Measurements from ENCODE around the gene UMODL1. TPM values are rescaled to one million over a fixed set of nuclear protein-coding genes. Genes with fewer than 3 reads are reported as not detected.
A peak's percentile ranks its signal among the peaks of the same experiment; 100 is the strongest.

The UMODL1 gene
- total and polyA plus RNA-seq, 2 of the 13 experiments (the other 11 are each of a cell fraction or from before 2014, with no cell fraction given), result not detected

DNA sequence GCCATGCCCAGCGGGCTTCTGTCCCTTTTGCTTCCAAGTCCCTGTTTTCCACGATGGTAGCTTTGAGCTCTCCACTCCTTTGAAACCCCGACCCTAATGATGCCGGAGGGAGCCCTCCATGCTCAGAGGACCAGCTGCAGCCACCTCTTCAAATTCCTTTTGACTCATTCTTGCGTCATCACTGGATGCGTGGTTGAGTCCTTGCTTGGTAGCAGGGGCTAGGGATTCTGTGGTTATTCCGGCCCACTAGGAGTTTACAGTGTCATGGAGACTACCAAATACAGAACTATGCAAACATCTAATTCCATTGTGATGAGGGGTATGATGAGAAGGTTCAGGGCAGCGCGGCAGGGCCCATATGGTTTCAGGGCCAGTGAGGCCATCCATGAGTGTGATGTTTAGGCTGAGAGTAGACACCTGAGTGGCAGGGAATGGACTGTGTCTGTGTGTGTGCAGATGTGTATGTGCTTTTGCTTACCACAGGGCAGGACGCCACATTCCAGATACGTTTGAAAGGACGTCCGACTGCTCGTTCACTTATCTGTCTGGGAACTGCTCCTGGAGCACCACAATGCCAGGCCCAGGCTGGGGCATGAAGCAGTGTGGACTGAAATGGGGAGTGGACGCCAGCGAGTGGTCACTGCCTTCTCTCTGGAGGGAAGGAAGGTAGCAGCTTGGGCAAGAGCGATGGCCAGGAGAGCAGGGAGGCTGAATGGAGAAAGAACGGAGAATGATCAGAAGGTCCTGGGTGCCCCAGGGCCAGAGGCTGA, 30.5 kb upstream of the UMODL1 start (continued):
- TF ChIP-seq RXRB (CRISPR knock-in tag; IDR thresholded peaks at IDR 0.05; ENCODE audit: borderline replicate concordance), result no peak
- TF ChIP-seq, protein P1, sequence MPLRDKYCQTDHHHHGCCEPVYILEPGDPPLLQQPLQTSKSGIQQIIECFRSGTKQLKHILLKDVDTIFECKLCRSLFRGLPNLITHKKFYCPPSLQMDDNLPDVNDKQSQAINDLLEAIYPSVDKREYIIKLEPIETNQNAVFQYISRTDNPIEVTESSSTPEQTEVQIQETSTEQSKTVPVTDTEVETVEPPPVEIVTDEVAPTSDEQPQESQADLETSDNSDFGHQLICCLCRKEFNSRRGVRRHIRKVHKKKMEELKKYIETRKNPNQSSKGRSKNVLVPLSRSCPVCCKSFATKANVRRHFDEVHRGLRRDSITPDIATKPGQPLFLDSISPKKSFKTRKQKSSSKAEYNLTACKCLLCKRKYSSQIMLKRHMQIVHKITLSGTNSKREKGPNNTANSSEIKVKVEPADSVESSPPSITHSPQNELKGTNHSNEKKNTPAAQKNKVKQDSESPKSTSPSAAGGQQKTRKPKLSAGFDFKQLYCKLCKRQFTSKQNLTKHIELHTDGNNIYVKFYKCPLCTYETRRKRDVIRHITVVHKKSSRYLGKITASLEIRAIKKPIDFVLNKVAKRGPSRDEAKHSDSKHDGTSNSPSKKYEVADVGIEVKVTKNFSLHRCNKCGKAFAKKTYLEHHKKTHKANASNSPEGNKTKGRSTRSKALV (CRISPR knock-in tag; IDR thresholded peaks at IDR 0.05), result no peak
- TF ChIP-seq CEBPG (CRISPR knock-in tag; IDR thresholded peaks at IDR 0.05), result peak; percentile 55
- peak; percentile 91 for TF ChIP-seq CEBPB (IDR thresholded peaks at IDR 0.05; ENCODE audit: borderline replicate concordance, low read depth, low read length)
- TF ChIP-seq CREB1 (IDR thresholded peaks at IDR 0.05), result peak; percentile 42; the same call in 1 of the 2 replicates
- no peak for TF ChIP-seq CREB1 (CRISPR knock-in tag; IDR thresholded peaks at IDR 0.05)
- TF ChIP-seq RFX1 (IDR thresholded peaks at IDR 0.05), result peak; percentile 36; the same call in 1 of the 2 replicates

DNA sequence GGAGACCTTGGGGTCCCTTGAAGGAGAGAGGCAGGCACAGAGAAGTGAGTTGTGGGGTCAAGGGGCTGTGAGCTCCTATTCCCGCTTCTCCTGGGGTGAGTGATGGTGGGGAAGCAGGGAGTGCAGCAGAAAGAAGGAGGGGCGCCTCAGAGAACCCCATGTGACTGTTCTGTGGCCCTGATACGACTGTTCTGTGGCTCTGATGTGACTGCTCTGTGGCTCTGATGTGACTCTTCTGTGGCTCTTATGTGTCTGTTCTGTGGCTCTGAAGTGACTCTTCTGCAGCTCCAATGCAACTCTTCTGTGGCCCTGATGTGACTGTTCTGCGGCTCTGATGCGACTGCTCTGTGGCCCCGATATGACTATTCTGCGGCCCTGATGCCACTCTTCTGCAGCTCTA, 29.9 kb upstream of the UMODL1 start:
- in situ Hi-C loops (cut with HindIII; ENCODE audit: extremely low pct_ligation_motif_present, low pct_unique_long_range_greater_than_20kb), result no loop called here

More for the DNA sequence above, 29.9 kb upstream of the UMODL1 start:
- no peak overlapping the region for H3K4me3 ChIP-seq (replicated peaks in 1 of 3; ENCODE audit: insufficient read depth in 1 of 3, low read depth in 2 of 3, low read length in 3 of 3)
- no TSS peak for BruUV-seq (replicated peaks)
- no peak overlapping the region for H3K4me2 ChIP-seq (ENCODE audit: low read depth, low read length)
- no peaks in the 10 kb centered on the region for H3K79me2 ChIP-seq (ENCODE audit: insufficient read depth, low read length)
- no peak overlapping the region for H3K27ac ChIP-seq (ENCODE audit: extremely low read length, insufficient read depth, low read length)
- ATAC-seq, result no peak
- H4K20me1 ChIP-seq (ENCODE audit: insufficient read depth, low read length), result no peaks in the 10 kb centered on the region
- no peak for FAIRE-seq
- WGBS (ENCODE audit: low lambda C conversion rate), result 75% methylated on average over 2 of the region's 7 CpGs
- H2AFZ ChIP-seq (ENCODE audit: low read length), result no peak overlapping the region
- no peak overlapping the region for H3K9ac ChIP-seq (ENCODE audit: insufficient read depth, low read depth, low read length)
- H3K36me3 ChIP-seq (replicated peaks in 1 of 2; ENCODE audit: control insufficient read depth in 1 of 2, insufficient read depth in 2 of 2, low read length in 2 of 2), result no peaks in the 10 kb centered on the region
- ChIA-PET POLR2A (no interaction called here), CTCF (ENCODE audit: low intra/inter-chr PET ratio, low total read pairs) (no interaction called here)
- TF ChIP-seq, protein P2, sequence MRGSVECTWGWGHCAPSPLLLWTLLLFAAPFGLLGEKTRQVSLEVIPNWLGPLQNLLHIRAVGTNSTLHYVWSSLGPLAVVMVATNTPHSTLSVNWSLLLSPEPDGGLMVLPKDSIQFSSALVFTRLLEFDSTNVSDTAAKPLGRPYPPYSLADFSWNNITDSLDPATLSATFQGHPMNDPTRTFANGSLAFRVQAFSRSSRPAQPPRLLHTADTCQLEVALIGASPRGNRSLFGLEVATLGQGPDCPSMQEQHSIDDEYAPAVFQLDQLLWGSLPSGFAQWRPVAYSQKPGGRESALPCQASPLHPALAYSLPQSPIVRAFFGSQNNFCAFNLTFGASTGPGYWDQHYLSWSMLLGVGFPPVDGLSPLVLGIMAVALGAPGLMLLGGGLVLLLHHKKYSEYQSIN (CRISPR knock-in tag; IDR thresholded peaks at IDR 0.05; ENCODE audit: borderline replicate concordance), result no peak
- TF ChIP-seq ZNF224 (CRISPR knock-in tag; IDR thresholded peaks at IDR 0.05) (no peak), GTF2F1 (IDR thresholded peaks at IDR 0.05; ENCODE audit: low read length) (no peak), TSC22D2 (CRISPR knock-in tag; IDR thresholded peaks at IDR 0.05; ENCODE audit: borderline replicate concordance) (no peak), ZNF703 (CRISPR knock-in tag; IDR thresholded peaks at IDR 0.05; ENCODE audit: borderline replicate concordance) (no peak)
- peaks cover 38% of the 10 kb centered on the region for H3K4me1 ChIP-seq (ENCODE audit: insufficient read depth, low read length)
- intact Hi-C loops (cut with micrococcal nuclease; ENCODE audit: unreplicated experiment), result no loop called here
- peaks cover 3 to 35% of the 10 kb centered on the region in 2 experiments; a peak in 3 of 5 replicates for H3K27me3 ChIP-seq (ENCODE audit: control insufficient read depth in 1 of 2, insufficient read depth in 2 of 2, low read length in 2 of 2)
- no peak for DNase-seq (ENCODE audit: low spot score)
- H3K9me3 ChIP-seq (ENCODE audit: low read length), result no peaks in the 10 kb centered on the region
